Measurements from ENCODE around the gene ZNF516. TPM values are rescaled to one million over a fixed set of nuclear protein-coding genes. Genes with fewer than 3 reads are reported as not detected.

The ZNF516 gene
- total RNA-seq, 3 donors from 2014 or later (not counting 1 experiment from before 2014, with no cell fraction given), result 49.1 to 60.0 (median 52.4) TPM

- no peak overlapping the region for H3K4me3 Mint-ChIP-seq
- peaks cover 4% of the 10 kb centered on the region for H3K4me1 ChIP-seq (ENCODE audit: control insufficient read depth, insufficient read depth, low read length)
- TF ChIP-seq, protein P1, sequence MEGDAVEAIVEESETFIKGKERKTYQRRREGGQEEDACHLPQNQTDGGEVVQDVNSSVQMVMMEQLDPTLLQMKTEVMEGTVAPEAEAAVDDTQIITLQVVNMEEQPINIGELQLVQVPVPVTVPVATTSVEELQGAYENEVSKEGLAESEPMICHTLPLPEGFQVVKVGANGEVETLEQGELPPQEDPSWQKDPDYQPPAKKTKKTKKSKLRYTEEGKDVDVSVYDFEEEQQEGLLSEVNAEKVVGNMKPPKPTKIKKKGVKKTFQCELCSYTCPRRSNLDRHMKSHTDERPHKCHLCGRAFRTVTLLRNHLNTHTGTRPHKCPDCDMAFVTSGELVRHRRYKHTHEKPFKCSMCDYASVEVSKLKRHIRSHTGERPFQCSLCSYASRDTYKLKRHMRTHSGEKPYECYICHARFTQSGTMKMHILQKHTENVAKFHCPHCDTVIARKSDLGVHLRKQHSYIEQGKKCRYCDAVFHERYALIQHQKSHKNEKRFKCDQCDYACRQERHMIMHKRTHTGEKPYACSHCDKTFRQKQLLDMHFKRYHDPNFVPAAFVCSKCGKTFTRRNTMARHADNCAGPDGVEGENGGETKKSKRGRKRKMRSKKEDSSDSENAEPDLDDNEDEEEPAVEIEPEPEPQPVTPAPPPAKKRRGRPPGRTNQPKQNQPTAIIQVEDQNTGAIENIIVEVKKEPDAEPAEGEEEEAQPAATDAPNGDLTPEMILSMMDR (IDR thresholded peaks at IDR 0.05), result no peak
- no peak overlapping the region for H3K4me3 ChIP-seq (ENCODE audit: low read length)
- peaks cover 0 to 2% of the 10 kb centered on the region in 2 donors for H3K9me3 Mint-ChIP-seq
- no peak overlapping the region for H3K27ac Mint-ChIP-seq
- no peak overlapping the region for H3K27ac ChIP-seq (ENCODE audit: low read length)
- no peak for ATAC-seq
- peaks cover 3 to 8% of the 10 kb centered on the region in 2 donors for H3K27me3 Mint-ChIP-seq (ENCODE audit: low read depth in 2 of 2)
- intact Hi-C loops (cut with micrococcal nuclease), result no loop called here
- no peaks in the 10 kb centered on the region for H3K36me3 Mint-ChIP-seq
- H3K4me1 Mint-ChIP-seq, result peaks cover 8 to 9% of the 10 kb centered on the region in 2 donors
- DNase-seq, result no peak
- no peaks in the 10 kb centered on the region for H3K27me3 ChIP-seq (ENCODE audit: control insufficient read depth, insufficient read depth, low read length)
- H3K9me3 ChIP-seq (ENCODE audit: control insufficient read depth, insufficient read depth, low read length), result no peaks in the 10 kb centered on the region
- no peaks in the 10 kb centered on the region for H3K36me3 ChIP-seq (ENCODE audit: control insufficient read depth, insufficient read depth, low read length)
- WGBS (ENCODE audit: insufficient coverage), result 89% methylated on average over 54 of the region's 54 CpGs
These were observed 144.7 kb downstream of the ZNF516 start for GRCh38 chr18:76350134-76351025.

- H3K4me1 Mint-ChIP-seq, result peaks cover 8 to 9% of the 10 kb centered on the region in 2 donors
- H3K27me3 Mint-ChIP-seq (ENCODE audit: low read depth in 2 of 2), result peaks cover 3 to 8% of the 10 kb centered on the region in 2 donors
- H3K36me3 Mint-ChIP-seq, result no peaks in the 10 kb centered on the region
- no peak overlapping the region for H3K27ac Mint-ChIP-seq
- Histone ChIP-seq H3K36me3 (ENCODE audit: control insufficient read depth, insufficient read depth, low read length) (no peaks in the 10 kb centered on the region), H3K27ac (ENCODE audit: low read length) (no peak overlapping the region), H3K27me3 (ENCODE audit: control insufficient read depth, insufficient read depth, low read length) (no peaks in the 10 kb centered on the region), H3K9me3 (ENCODE audit: control insufficient read depth, insufficient read depth, low read length) (no peaks in the 10 kb centered on the region), H3K4me1 (ENCODE audit: control insufficient read depth, insufficient read depth, low read length) (peaks cover 4% of the 10 kb centered on the region), H3K4me3 (ENCODE audit: low read length) (no peak overlapping the region)
- peaks cover 0 to 2% of the 10 kb centered on the region in 2 donors for H3K9me3 Mint-ChIP-seq
- 34% methylated on average over 29 of the region's 29 CpGs for WGBS (ENCODE audit: insufficient coverage)
- H3K4me3 Mint-ChIP-seq, result no peak overlapping the region
- TF ChIP-seq, protein P1 (IDR thresholded peaks at IDR 0.05), result peak; percentile 86
- intact Hi-C loops (cut with micrococcal nuclease), result loop anchor here (5.0 kb wide), 1 partner anchor 1697 kb away; no protein-coding TSS in a partner anchor
- ATAC-seq (peak; percentile 47 to 73 (median 64)), DNase-seq (peak; percentile 47 to 76)
These were observed 145.9 kb downstream of the ZNF516 start for GRCh38 chr18:76349067-76349715.

GRCh38 chr18:76348267-76349066 is 146.6 kb downstream of the ZNF516 start:
- Mint-ChIP-seq H3K27me3 (ENCODE audit: low read depth in 2 of 2) (peaks cover 3 to 8% of the 10 kb centered on the region in 2 donors), H3K4me1 (peaks cover 8 to 9% of the 10 kb centered on the region in 2 donors), H3K9me3 (no peaks in the 10 kb centered on the region), H3K36me3 (no peaks in the 10 kb centered on the region), H3K4me3 (no peak overlapping the region), H3K27ac (no peak overlapping the region)
- ATAC-seq (no peak), DNase-seq (no peak)
- intact Hi-C loops (cut with micrococcal nuclease), result loop anchor here (5.0 kb wide), 1 partner anchor 1696 kb away; no protein-coding TSS in a partner anchor
- H3K27ac ChIP-seq (ENCODE audit: low read length), result no peak overlapping the region
- 88% methylated on average over 27 of the region's 27 CpGs for WGBS (ENCODE audit: insufficient coverage)
- TF ChIP-seq, protein P1 (IDR thresholded peaks at IDR 0.05), result no peak
- H3K36me3 ChIP-seq (ENCODE audit: control insufficient read depth, insufficient read depth, low read length), result no peaks in the 10 kb centered on the region
- H3K4me3 ChIP-seq (ENCODE audit: low read length), result no peak overlapping the region
- no peaks in the 10 kb centered on the region for H3K27me3 ChIP-seq (ENCODE audit: control insufficient read depth, insufficient read depth, low read length)
- peaks cover 4% of the 10 kb centered on the region for H3K4me1 ChIP-seq (ENCODE audit: control insufficient read depth, insufficient read depth, low read length)
- H3K9me3 ChIP-seq (ENCODE audit: control insufficient read depth, insufficient read depth, low read length), result no peaks in the 10 kb centered on the region
